ENCODE data around the gene ARV1.
"Not testable (repeated sequence)": the region's sequence is repeated elsewhere in the genome, so short reads cannot be mapped to it uniquely, and the experiment has no call there.

ARV1 gene

GRCh38 chr1:230976825-230977747 is 1.8 kb upstream of the ARV1 start:
- no peak for DNase-seq (ENCODE audit: low spot score)

- no peak for DNase-seq (ENCODE audit: low spot score)
Measured at GRCh38 chr1:230977761-230978490, 968 bp upstream of the ARV1 start.

- no peak for DNase-seq (ENCODE audit: low spot score)
Measured at GRCh38 chr1:230979389-230979716, 459 bp downstream of the ARV1 start.

- DNase-seq (ENCODE audit: low spot score), result no peak
Measured at GRCh38 chr1:230979952-230980351, 1.1 kb downstream of the ARV1 start.

GRCh38 chr1:230982696-230983095 is 3.8 kb downstream of the ARV1 start:
- no peak for DNase-seq (ENCODE audit: low spot score)

- no peak for DNase-seq (ENCODE audit: low spot score)
Measured at GRCh38 chr1:230983811-230984210, 4.9 kb downstream of the ARV1 start.

GRCh38 chr1:230984622-230985515 is 6.0 kb downstream of the ARV1 start:
- not testable (repeated sequence) for DNase-seq (ENCODE audit: low spot score)

- DNase-seq (ENCODE audit: low spot score), result no peak
Measured at GRCh38 chr1:230985711-230986110, 6.8 kb downstream of the ARV1 start.

GRCh38 chr1:230986976-230987375 is 8.1 kb downstream of the ARV1 start:
- DNase-seq (ENCODE audit: low spot score), result no peak

- DNase-seq (ENCODE audit: low spot score), result no peak
Measured at GRCh38 chr1:230987448-230987847, 8.6 kb downstream of the ARV1 start.

- no peak for DNase-seq (ENCODE audit: low spot score)
Measured at GRCh38 chr1:230992100-230992774, 13.3 kb downstream of the ARV1 start.

GRCh38 chr1:230994860-230995259 is 16.0 kb downstream of the ARV1 start:
- DNase-seq (ENCODE audit: low spot score), result no peak

GRCh38 chr1:231000201-231000600 is 21.3 kb downstream of the ARV1 start:
- no peak for DNase-seq (ENCODE audit: low spot score)

- no peak for DNase-seq (ENCODE audit: low spot score)
Measured at GRCh38 chr1:231000639-231001038, 21.7 kb downstream of the ARV1 start.

- no peak for DNase-seq (ENCODE audit: low spot score)
Measured at GRCh38 chr1:231001892-231002291, 23.0 kb downstream of the ARV1 start.

- DNase-seq (ENCODE audit: low spot score), result not testable (repeated sequence)
Measured at GRCh38 chr1:231007535-231007934, 28.6 kb downstream of the ARV1 start.

GRCh38 chr1:231011360-231011759 is 32.5 kb downstream of the ARV1 start:
- DNase-seq (ENCODE audit: low spot score), result no peak

- no peak for DNase-seq (ENCODE audit: low spot score)
Measured at GRCh38 chr1:231011963-231012362, 33.1 kb downstream of the ARV1 start.

GRCh38 chr1:231013391-231014015 is 34.6 kb downstream of the ARV1 start:
- DNase-seq (ENCODE audit: low spot score), result no peak

GRCh38 chr1:231016234-231016633 is 37.3 kb downstream of the ARV1 start:
- no peak for DNase-seq (ENCODE audit: low spot score)

- DNase-seq (ENCODE audit: low spot score), result no peak
Measured at GRCh38 chr1:231016966-231017365, 38.1 kb downstream of the ARV1 start.
